Lung (tissue), 12 donors: ENCODE measurements around the gene B3GNT4. TPM values are rescaled to one million over a fixed set of nuclear protein-coding genes. Genes with fewer than 3 reads are reported as not detected.

ENCODE experiments used
- ATAC-seq: fragments of 200-7000 bp; cut with Tn5 transposase; one replicate; pipeline ENCODE4 v1.9.1; 2020; ENCODE audit warnings: moderate number of reproducible peaks; ENCODE audit not compliant: insufficient read depth, low FRiP score
- DNase-seq, 3 donors: peaks; one replicate each; pipeline ENCODE4 v3.0.0-alpha.2; 2013 to 2017
- H3K27ac ChIP-seq, 2 donors: one replicate each; pipeline ENCODE4 v1.5.1; 2013; ENCODE audit warnings: mild to moderate bottlenecking in 2 of 2, moderate library complexity in 2 of 2, control low read depth in 1 of 2, inconsistent platforms in 1 of 2, low read depth in 1 of 2, low read length in 1 of 2
- H3K27me3 ChIP-seq, 3 donors: one replicate each; pipeline ENCODE4 v1.5.1; 2013; ENCODE audit warnings: low read length in 2 of 3; ENCODE audit not compliant: control insufficient read depth in 3 of 3, insufficient read depth in 3 of 3
- H3K36me3 ChIP-seq, 4 donors: one replicate each; pipeline ENCODE4 v1.5.1; 2013; ENCODE audit warnings: low read length in 4 of 4, mild to moderate bottlenecking in 1 of 4, moderate library complexity in 1 of 4; ENCODE audit not compliant: control insufficient read depth in 4 of 4, insufficient read depth in 4 of 4
- H3K4me1 ChIP-seq, 5 donors: one replicate each; pipeline ENCODE4 v1.5.1; 2013; ENCODE audit warnings: low read length in 5 of 5, mild to moderate bottlenecking in 2 of 5, moderate library complexity in 1 of 5; ENCODE audit not compliant: control insufficient read depth in 5 of 5, insufficient read depth in 5 of 5
- H3K4me3 ChIP-seq: one replicate; pipeline ENCODE4 v1.5.1; 2013; ENCODE audit warnings: mild to moderate bottlenecking, control low read depth, moderate library complexity
- H3K9ac ChIP-seq, 2 donors: one replicate each; pipeline ENCODE4 v1.5.1; 2013; ENCODE audit warnings: low read length in 2 of 2, control low read depth in 1 of 2; ENCODE audit not compliant: insufficient read depth in 1 of 2
- H3K9me3 ChIP-seq, 4 donors: one replicate each; pipeline ENCODE4 v1.5.1; 2013; ENCODE audit warnings: low read length in 3 of 4, mild to moderate bottlenecking in 1 of 4, moderate library complexity in 1 of 4; ENCODE audit not compliant: control insufficient read depth in 4 of 4, insufficient read depth in 3 of 4
- CTCF ChIP-seq: IDR thresholded peaks from 2 replicates; pipeline ENCODE4 v1.5.1; 2012; ENCODE audit warnings: mild to moderate bottlenecking; ENCODE audit errors: control extremely low read depth, extremely low read depth
- WGBS, 2 donors: extraction: QIAGEN DNeasy Blood & Tissue Kit; methylation state at CpG; one replicate each; pipeline ENCODE4 v1.1.7; 2013; 5-methylcytosine and 5-hydroxymethylcytosine counted together
- polyA plus RNA-seq, 2 donors: library from polyadenylated mRNA; stranded (reverse); fragments of 200-250 nt; gene quantifications; one replicate each; pipeline ENCODE4 v1.2.1, GENCODE V29; 2013
- total RNA-seq, 2 donors: library from RNA; depleted of rRNA in 1 of 2; stranded (reverse); fragments of >200 nt in 1 of 2; gene quantifications; one replicate each; pipeline ENCODE4 v1.2.1, GENCODE V29; 2014 to 2021
- donor health status: control.
- donor health status: control.
- donor health status: Bipolar disorder and iron deficiency.
- donor health status: healthy.
- donor health status: DM: yes; HTN: yes; CAD: no.

Gene B3GNT4
- total and polyA plus RNA-seq, 4 donors, result 0.43 to 0.80 (median 0.49) TPM; not detected in 1

- peak; percentile 99 for ATAC-seq
- peaks cover 0 to 2% (median 0%) of the 10 kb centered on the region in 4 donors for H3K9me3 ChIP-seq
- peaks cover 0 to 33% (median 12%) of the 10 kb centered on the region in 4 donors for H3K36me3 ChIP-seq
These were observed 22.3 kb downstream of the B3GNT4 start, which contains the start of gene DIABLO for GRCh38 chr12:122225683-122226365. Gene DIABLO (minus strand): TSS chr12:122226052. CDS start chr12:122226014, 38 bp downstream.

GRCh38 chr12:122226366-122227125, 23.0 kb downstream of the B3GNT4 start:
- DNase-seq (no peak), ATAC-seq (no peak)
- Histone ChIP-seq H3K27me3 (no peaks in the 10 kb centered on the region), H3K4me1 (peaks cover 5 to 21% (median 9%) of the 10 kb centered on the region in 5 donors), H3K9me3 (no peaks in the 10 kb centered on the region), H3K9ac (no peak overlapping the region), H3K4me3 (peak overlapping the region; percentile 43), H3K27ac (peak overlapping the region in 1 of 2 donors; percentile 45), H3K36me3 (peaks cover 4 to 35% (median 15%) of the 10 kb centered on the region in 4 donors)
- no peak for TF ChIP-seq CTCF
- 7 to 10% methylated on average over 41 to 55 of the region's 55 CpGs for WGBS, 2 donors

More at GRCh38 chr12:122225683-122226365, 22.3 kb downstream of the B3GNT4 start, which contains the start of gene DIABLO:
- Histone ChIP-seq H3K27me3 (no peaks in the 10 kb centered on the region), H3K27ac (peak within 1 kb of the TSS; percentile 94 to 96), H3K4me3 (peak within 1 kb of the TSS; percentile 78), H3K4me1 (peaks cover 5 to 21% (median 9%) of the 10 kb centered on the region in 5 donors), H3K9ac (peak within 1 kb of the TSS; percentile 65 to 70)
- 0% methylated on average over 66 to 74 of the region's 74 CpGs for WGBS, 2 donors
- TF ChIP-seq CTCF, result no peak
- DNase-seq, result peak; percentile 100

GRCh38 chr12:122227341-122227740, 23.8 kb downstream of the B3GNT4 start:
- no peak for TF ChIP-seq CTCF
- H3K9ac ChIP-seq, result no peak overlapping the region
- H3K9me3 ChIP-seq, result no peaks in the 10 kb centered on the region
- no peak for ATAC-seq
- no peak overlapping the region for H3K4me3 ChIP-seq
- no peaks in the 10 kb centered on the region for H3K27me3 ChIP-seq
- H3K36me3 ChIP-seq, result peaks cover 9 to 34% (median 15%) of the 10 kb centered on the region in 4 donors
- no peak for DNase-seq
- WGBS, 2 donors, result 87 to 88% methylated on average over 17 of the region's 17 CpGs
- H3K27ac ChIP-seq, result no peak overlapping the region
- H3K4me1 ChIP-seq, result peaks cover 5 to 21% (median 9%) of the 10 kb centered on the region in 5 donors
